Hepatocyte (in vitro differentiated cells): Measurements from ENCODE around the gene CDK14. TPM values are rescaled to one million over a fixed set of nuclear protein-coding genes. Genes with fewer than 3 reads are reported as not detected.

Source experiments
- DNase-seq: peaks from one replicate; pipeline ENCODE4 v3.0.0-alpha.2; 2016; ENCODE audit warnings: low spot score
- H2AFZ ChIP-seq: fragments of 200-600 bp; sonication (generic); 2 replicates; pipeline ENCODE4 v1.6.0; 2016; ENCODE audit warnings: antibody characterized with exemption, mild to moderate bottlenecking
- H3K27ac ChIP-seq: fragments of 200-600 bp; sonication (generic); 2 replicates; pipeline ENCODE4 v1.5.1; 2016; ENCODE audit warnings: mild to moderate bottlenecking
- H3K27me3 ChIP-seq: fragments of 200-600 bp; sonication (generic); 2 replicates; pipeline ENCODE4 v1.6.1; 2016
- H3K36me3 ChIP-seq: fragments of 200-600 bp; sonication (generic); replicated peaks from 2 replicates; pipeline ENCODE4 v1.5.1; 2016; ENCODE audit warnings: low read depth; ENCODE audit not compliant: insufficient read depth
- H3K4me1 ChIP-seq: fragments of 200-600 bp; sonication (generic); 2 replicates; pipeline ENCODE4 v1.5.1; 2016; ENCODE audit warnings: mild to moderate bottlenecking, moderate library complexity; ENCODE audit not compliant: insufficient read depth
- H3K4me2 ChIP-seq: fragments of 200-600 bp; sonication (generic); 2 replicates; pipeline ENCODE4 v1.6.0; 2016
- H3K4me3 ChIP-seq: fragments of 200-600 bp; sonication (generic); 2 replicates; pipeline ENCODE4 v1.5.1; 2016; ENCODE audit warnings: mild to moderate bottlenecking
- H3K79me2 ChIP-seq: fragments of 200-600 bp; sonication (generic); 2 replicates; pipeline ENCODE4 v1.6.0; 2017; ENCODE audit warnings: mild to moderate bottlenecking
- H3K9me2 ChIP-seq: fragments of 200-600 bp; sonication (generic); replicated peaks from 2 replicates; pipeline ENCODE4 v1.6.0; 2017; ENCODE audit warnings: mild to moderate bottlenecking; ENCODE audit not compliant: insufficient read depth
- H3K9me3 ChIP-seq: fragments of 200-600 bp; sonication (generic); 2 replicates; pipeline ENCODE4 v1.5.1; 2016; ENCODE audit warnings: low read depth, mild to moderate bottlenecking
- H4K20me1 ChIP-seq: fragments of 200-600 bp; sonication (generic); 2 replicates; pipeline ENCODE4 v1.6.0; 2016; ENCODE audit warnings: mild to moderate bottlenecking; ENCODE audit not compliant: insufficient read depth, poor library complexity, severe bottlenecking
- EZH2 ChIP-seq: fragments of 200-600 bp; sonication (generic); IDR thresholded peaks from 2 replicates; pipeline ENCODE4 v1.6.1; 2016; ENCODE audit warnings: antibody characterized with exemption, mild to moderate bottlenecking, borderline replicate concordance
- EZH2phosphoT487 ChIP-seq: fragments of 200-600 bp; sonication (generic); IDR thresholded peaks from one replicate; pipeline ENCODE4 v1.6.1; 2018; ENCODE audit warnings: antibody characterized with exemption, mild to moderate bottlenecking, low read depth, moderate library complexity; ENCODE audit not compliant: unreplicated experiment, severe bottlenecking
- WGBS: methylation state at CpG from one replicate; pipeline ENCODE4 v1.1.6; 2016; ENCODE audit warnings: low lambda C conversion rate; ENCODE audit errors: missing lambda C conversion rate; 5-methylcytosine and 5-hydroxymethylcytosine counted together
- polyA plus RNA-seq: library from polyadenylated mRNA; unstranded; fragments of >200 nt; fragmentation: Nextera tagmentation; extraction: Ambion mirVana; gene quantifications from 2 replicates; pipeline ENCODE4 v1.2.1, GENCODE V29; 2016
- total RNA-seq: library from RNA; depleted of rRNA; stranded (reverse); fragments of >200 nt; gene quantifications from 2 replicates; pipeline ENCODE4 v1.2.3, GENCODE V29; 2014
- TF ChIP-seq, protein P1 (sequence below): fragments of 200-600 bp; sonication (generic); IDR thresholded peaks from 2 replicates; pipeline ENCODE4 v1.5.1; 2016; ENCODE audit warnings: antibody characterized with exemption, mild to moderate bottlenecking; ENCODE audit not compliant: poor library complexity

The CDK14 gene
- total and polyA plus RNA-seq, 2 experiments from 2014 or later = 8.6 to 23.5 TPM

DNA sequence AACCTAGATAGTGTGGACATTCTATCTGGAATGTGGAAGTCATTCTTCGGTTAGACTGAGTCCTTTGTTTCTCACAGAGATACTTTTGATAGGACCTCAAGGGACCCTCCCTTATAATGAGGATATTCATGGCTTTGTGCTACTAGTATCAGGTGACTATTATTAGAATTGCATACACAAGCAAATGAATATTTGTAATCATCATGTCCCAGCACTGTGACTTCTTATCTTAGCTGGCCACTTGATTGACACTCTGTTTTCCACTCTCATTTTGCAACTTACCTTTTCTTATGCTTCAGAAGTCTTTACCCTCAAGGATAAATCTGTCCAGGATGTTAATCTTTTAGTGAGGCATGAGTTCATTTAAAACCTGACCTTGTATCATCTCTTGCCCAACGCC lies 399.9 kb downstream of the CDK14 start:
- TF ChIP-seq EZH2 = no peak
- TF ChIP-seq, protein P1, sequence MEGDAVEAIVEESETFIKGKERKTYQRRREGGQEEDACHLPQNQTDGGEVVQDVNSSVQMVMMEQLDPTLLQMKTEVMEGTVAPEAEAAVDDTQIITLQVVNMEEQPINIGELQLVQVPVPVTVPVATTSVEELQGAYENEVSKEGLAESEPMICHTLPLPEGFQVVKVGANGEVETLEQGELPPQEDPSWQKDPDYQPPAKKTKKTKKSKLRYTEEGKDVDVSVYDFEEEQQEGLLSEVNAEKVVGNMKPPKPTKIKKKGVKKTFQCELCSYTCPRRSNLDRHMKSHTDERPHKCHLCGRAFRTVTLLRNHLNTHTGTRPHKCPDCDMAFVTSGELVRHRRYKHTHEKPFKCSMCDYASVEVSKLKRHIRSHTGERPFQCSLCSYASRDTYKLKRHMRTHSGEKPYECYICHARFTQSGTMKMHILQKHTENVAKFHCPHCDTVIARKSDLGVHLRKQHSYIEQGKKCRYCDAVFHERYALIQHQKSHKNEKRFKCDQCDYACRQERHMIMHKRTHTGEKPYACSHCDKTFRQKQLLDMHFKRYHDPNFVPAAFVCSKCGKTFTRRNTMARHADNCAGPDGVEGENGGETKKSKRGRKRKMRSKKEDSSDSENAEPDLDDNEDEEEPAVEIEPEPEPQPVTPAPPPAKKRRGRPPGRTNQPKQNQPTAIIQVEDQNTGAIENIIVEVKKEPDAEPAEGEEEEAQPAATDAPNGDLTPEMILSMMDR = no peak
- TF ChIP-seq EZH2phosphoT487 = no peak
- peaks cover 5% of the 10 kb centered on the region for H3K4me1 ChIP-seq
- H3K9me3 ChIP-seq = no peaks in the 10 kb centered on the region
- H3K27me3 ChIP-seq = no peaks in the 10 kb centered on the region
- H3K79me2 ChIP-seq = no peaks in the 10 kb centered on the region
- no peak overlapping the region for H3K4me2 ChIP-seq
- H3K4me3 ChIP-seq = no peak overlapping the region
- H2AFZ ChIP-seq = no peak overlapping the region
- no peaks in the 10 kb centered on the region for H3K36me3 ChIP-seq
- H4K20me1 ChIP-seq = no peaks in the 10 kb centered on the region
- H3K9me2 ChIP-seq = no peaks in the 10 kb centered on the region
- 81% methylated on average over 2 of the region's 2 CpGs for WGBS
- no peak overlapping the region for H3K27ac ChIP-seq
- DNase-seq = no peak

DNA sequence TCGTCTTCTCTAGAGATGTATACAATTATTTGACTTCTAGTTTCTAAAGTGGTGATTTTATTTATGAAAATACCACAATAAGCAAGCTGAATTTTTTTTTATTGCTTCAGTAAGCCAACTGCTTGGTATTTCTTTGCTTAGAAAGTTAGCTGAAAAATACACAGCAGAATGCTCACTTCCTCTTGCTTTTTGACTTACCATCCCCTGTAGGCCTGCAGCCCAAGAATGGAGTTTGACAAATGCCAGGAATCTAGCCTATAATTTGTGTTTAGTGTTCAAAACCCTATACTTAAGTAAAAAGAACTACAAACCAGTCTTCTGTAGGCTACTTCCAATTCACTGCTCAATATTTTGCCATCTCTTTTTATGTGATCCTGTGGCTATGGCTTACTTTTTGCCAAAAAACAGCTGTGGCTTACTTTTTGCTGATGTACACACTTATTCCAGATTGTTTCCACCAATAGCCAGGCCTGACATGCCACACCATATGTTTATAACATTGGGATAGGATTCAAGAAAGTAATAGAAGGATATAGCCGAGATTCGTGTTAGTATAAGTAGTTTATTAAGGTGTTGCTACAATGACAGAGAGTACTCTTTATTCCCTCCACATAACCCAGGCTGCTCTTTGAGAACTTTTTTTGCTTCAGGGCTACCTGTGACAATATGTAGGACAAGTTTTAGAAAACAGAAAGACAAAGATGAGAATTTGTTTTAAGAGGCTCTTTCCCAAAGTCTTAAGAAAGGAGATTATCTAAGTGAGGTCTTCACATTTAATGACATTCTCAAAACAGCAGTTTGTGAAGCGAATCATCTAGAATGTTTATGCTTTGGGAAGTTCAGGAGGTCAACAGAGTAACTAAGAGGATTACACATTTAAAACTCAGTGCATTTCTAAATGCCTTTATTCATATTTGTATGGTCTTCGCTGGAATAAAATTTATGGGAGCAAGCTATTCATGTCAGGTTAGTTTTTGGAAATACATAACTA lies 404.2 kb downstream of the CDK14 start:
- TF ChIP-seq EZH2phosphoT487 = no peak
- TF ChIP-seq, protein P1 = no peak
- TF ChIP-seq EZH2 = no peak
- WGBS = 67% methylated on average over 5 of the region's 5 CpGs

DNA sequence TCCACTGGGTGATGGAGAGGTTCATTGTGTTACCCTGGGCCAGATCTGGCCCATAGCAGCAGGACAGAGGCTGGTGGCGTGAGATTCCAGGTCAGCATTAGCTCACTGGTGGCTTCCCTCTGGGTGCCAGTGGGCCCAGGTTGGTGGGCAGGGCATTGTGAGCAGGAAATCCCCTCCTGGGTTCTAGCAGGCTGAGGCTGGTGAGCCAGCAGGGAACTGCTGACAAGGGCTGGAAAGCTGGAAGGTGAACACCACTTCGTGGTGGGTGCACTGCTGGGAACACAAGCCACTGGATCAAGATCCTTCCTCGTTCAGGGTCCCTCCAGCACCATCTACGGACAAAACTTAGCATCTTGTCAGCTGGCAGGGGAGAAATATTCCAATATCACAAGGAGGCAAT lies 408.9 kb downstream of the CDK14 start:
- no peak overlapping the region for H2AFZ ChIP-seq
- no peaks in the 10 kb centered on the region for H3K9me2 ChIP-seq
- H3K4me1 ChIP-seq = peaks cover 4% of the 10 kb centered on the region
- no peaks in the 10 kb centered on the region for H3K36me3 ChIP-seq
- no peaks in the 10 kb centered on the region for H3K9me3 ChIP-seq
- no peaks in the 10 kb centered on the region for H3K27me3 ChIP-seq
- no peak overlapping the region for H3K4me2 ChIP-seq
- no peak for DNase-seq
- 77% methylated on average over 4 of the region's 4 CpGs for WGBS
- no peaks in the 10 kb centered on the region for H4K20me1 ChIP-seq
- no peaks in the 10 kb centered on the region for H3K79me2 ChIP-seq
- H3K4me3 ChIP-seq = no peak overlapping the region
- H3K27ac ChIP-seq = no peak overlapping the region
- TF ChIP-seq, protein P1 = no peak
- no peak for TF ChIP-seq EZH2
- TF ChIP-seq EZH2phosphoT487 = no peak

More for the DNA sequence above, 404.2 kb downstream of the CDK14 start:
- no peak overlapping the region for H3K4me2 ChIP-seq
- no peaks in the 10 kb centered on the region for H4K20me1 ChIP-seq
- H3K27me3 ChIP-seq = no peaks in the 10 kb centered on the region
- no peak overlapping the region for H3K4me3 ChIP-seq
- no peak overlapping the region for H3K27ac ChIP-seq
- no peaks in the 10 kb centered on the region for H3K9me2 ChIP-seq
- H3K79me2 ChIP-seq = no peaks in the 10 kb centered on the region
- H2AFZ ChIP-seq = no peak overlapping the region
- no peaks in the 10 kb centered on the region for H3K36me3 ChIP-seq
- no peaks in the 10 kb centered on the region for H3K9me3 ChIP-seq
- peaks cover 5% of the 10 kb centered on the region for H3K4me1 ChIP-seq
- no peak for DNase-seq
